Measurements from ENCODE around the gene ZNF492.
"Not testable (repeated sequence)": the region's sequence is repeated elsewhere in the genome, so short reads cannot be mapped to it uniquely, and the experiment has no call there.

The ZNF492 gene

DNA sequence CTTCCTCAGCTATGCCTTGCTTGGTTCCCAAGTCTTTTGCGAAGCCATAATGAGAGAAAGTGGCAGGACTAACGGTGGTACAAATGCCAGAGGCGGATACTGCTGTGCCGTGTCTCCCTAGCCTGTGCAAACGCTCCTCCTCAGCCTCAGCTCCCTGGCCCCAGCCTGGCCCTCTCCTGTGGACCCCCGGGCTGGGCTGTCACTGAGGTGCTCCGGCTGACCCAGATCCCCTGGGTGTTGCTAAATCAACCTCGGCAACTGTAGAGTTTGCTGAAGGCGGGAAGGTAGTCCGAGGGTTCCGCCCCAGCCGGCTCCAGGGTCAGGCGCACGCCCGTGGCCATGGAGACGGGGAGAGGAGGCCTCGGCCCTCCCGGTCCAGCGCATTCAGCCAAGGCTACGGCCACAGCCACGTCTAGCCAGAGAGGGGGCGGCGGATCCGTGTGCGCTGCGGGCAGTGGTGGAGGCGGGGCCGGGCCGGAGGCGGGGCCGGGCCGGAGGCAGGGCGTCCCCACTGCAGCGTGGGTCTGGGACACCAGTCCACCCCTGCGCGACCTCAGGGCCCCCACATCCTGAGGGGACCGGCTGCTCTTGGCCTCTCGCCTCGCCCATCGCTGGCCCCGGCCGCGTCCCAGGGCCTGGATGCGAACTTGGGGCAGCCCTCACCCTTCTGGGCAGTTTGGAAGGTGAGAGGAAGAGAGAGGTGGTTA lies 16.4 kb upstream of the ZNF492 start:
- no peak for DNase-seq

DNA sequence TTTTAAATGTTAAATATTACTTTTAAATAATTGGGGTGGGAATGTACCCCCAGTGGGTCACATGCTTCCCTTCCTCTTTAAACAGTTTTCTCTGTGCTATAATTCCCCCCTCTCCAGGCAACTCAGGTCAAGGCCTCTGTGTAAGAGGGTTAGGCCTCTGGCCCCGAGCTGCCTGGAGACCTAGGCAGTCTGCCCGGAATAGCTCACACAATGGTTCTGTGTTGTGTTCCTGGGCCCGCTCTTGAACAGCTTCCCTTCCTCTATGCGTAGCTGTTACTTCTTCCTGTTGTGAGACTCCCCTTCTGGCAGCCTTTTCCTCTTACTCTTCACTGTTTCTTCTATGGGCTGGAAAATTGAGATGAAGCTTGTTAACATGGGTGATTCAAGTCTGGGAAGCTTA lies 14.8 kb upstream of the ZNF492 start:
- no peak for DNase-seq

GRCh38 chr19:22619932-22620331 lies 14.2 kb upstream of the ZNF492 start:
- no peak for DNase-seq

- DNase-seq, result no peak
These were observed 13.7 kb upstream of the ZNF492 start for GRCh38 chr19:22620401-22620800.

- DNase-seq, result no peak
These were observed 13.2 kb upstream of the ZNF492 start for GRCh38 chr19:22620912-22621311.

DNA sequence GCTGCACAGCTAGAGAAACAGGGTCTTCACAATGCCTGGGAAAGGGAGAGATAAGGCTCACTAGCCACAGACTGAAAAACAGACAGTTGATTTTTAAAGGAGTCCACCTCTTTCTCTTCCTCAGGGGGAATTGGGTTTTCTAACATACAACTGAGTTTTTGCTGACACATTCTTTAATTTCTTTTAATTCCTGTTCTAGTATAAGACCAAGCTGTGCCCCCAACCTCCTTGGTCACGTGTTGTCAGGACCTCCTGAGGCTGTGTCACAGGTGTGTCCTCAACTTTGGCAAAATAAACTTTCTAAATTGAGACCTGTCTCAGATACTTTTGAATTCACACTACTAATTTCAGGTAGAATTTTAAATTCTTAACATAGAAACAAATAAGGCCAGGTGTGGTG lies 12.1 kb upstream of the ZNF492 start:
- no peak for DNase-seq

DNA sequence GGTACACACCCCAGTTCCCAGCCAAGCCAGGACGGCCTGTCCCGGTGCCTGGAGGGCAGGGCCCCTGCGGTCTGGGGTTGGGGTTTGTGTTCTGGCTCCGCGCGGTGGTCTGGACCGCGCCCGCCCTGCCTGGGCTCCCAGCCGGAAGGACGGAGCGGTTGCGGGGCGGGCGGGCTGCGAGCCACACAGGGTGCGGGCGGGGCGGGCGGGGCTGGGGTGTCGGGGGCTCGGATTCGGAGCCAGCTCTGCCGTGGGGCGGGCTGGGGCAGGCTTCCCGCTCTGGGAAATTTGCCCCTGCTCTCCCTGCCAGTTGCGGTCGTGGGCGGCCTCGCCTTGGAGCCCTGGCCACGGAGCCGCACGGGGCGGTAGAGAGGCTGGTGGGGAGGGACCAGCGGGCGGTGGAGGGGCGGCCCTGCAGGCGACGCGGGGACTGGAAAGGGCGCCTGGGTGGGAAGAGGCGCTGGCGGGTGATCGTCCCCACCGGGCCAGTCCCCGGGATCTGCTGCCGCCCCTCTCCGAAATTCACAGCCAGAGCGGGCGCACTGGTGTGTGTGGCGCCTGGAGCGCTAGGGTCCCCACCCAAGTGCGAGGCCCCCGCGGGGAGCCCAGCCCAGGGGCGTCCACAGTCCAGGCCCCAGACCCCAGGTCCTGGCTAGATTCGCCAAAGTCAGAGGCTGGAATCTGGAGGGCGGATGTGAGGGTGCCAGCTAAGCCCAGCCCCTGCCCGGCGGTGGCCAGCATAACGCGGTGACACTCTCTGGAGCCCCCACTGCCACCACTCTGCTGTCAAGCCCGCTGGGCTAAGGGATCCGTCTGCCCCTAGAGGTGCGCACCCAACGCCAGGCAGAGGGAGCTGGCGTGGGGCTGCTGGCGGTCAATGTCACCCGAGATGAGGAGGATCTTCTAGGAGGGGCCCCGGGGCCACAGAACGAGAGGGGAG lies 11.0 kb upstream of the ZNF492 start:
- no peak for DNase-seq

- no peak for DNase-seq
These were observed 10.3 kb upstream of the ZNF492 start for GRCh38 chr19:22623841-22624221.

GRCh38 chr19:22625266-22626035 lies 8.7 kb upstream of the ZNF492 start:
- DNase-seq, result no peak

GRCh38 chr19:22627526-22627925 lies 6.6 kb upstream of the ZNF492 start:
- DNase-seq, result no peak

GRCh38 chr19:22628401-22628800 lies 5.7 kb upstream of the ZNF492 start:
- no peak for DNase-seq

GRCh38 chr19:22634450-22634827 lies 315 bp downstream of the ZNF492 start:
- DNase-seq, result no peak

DNA sequence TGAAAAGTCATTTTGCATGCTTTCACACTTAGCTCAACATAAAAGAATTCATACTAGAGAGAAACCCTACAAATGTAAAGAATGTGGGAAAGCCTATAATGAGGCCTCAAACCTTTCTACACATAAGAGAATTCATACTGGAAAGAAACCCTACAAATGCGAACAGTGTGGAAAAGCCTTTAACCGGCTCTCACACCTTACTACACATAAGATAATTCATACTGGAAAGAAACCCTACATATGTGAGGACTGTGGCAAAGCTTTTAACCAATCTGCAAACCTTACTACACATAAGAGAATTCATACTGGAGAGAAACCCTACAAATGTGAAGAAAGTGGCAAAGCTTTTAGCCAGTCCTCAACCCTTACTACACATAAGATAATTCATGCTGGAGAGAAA lies 51.4 kb downstream of the ZNF492 start:
- not testable (repeated sequence) for DNase-seq

DNA sequence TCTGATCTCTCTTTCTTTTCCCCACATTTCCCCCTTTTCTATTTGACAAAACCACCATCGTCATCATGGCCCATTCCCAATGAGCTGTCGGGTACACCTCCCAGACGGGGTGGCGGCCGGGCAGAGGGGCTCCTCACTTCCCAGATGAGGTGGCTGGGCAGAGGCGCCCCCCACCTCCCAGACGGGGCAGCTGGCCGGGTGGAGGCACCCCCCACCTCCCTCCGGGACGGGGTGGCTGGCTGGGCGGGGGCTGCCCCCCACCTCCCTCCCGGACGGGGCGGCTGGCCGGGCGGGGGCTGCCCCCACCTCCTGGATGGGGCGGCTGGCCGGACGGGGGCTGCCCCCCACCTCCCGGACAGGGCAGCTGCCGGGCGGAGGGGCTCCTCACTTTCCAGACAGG lies 68.5 kb downstream of the ZNF492 start:
- not testable (repeated sequence) for DNase-seq

DNA sequence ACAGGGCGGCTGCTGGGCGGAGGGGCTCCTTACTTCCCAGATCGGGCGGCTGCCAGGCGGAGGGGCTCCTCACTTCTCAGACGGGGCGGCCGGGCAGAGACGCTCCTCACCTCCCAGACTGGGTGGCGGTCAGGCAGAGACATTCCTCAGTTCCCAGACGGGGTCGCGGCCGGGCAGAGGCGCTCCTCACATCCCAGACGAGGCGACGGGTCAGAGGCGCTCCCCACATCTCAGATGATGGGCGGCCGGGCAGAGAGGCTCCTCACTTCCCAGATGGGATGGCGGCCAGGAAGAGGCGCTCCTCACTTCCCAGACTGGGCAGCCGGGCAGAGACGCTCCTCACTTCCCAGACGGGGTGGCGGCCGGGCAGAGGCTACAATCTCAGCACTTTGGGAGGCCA lies 69.0 kb downstream of the ZNF492 start:
- DNase-seq, result not testable (repeated sequence)

DNA sequence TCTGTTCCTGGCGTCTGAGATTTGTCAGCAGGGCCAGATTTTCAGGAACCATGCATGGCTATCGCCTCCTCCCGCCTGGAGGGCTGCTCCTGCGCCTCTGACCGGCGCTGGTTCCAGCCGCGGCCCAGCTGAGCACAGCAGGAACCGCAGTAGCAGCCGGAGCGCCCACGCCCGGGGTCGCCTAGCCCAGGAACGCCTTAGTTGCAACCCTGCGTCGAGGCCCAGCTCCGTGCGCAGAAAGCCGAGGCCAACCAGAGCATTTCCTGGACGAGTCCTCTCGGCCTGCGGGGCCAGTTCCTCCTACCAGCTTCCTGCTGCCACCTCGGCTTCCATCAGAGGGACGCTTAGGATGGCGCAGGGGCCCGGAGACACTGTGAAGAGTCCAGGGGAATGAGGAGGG lies 74.9 kb downstream of the ZNF492 start:
- no peak for DNase-seq

Data from NCI-H2171 treated with DMSO at 0.1 percent for 48 hours (cell line).